GM19025 (cell line): Measurements from ENCODE around the gene FOXP4.

ENCODE experiments used
- ATAC-seq: cut with Tn5 transposase; IDR thresholded peaks from one replicate; pipeline ENCODE4 v1.9.1; 2021; ENCODE audit warnings: mild to moderate bottlenecking, low read depth, moderate library complexity; ENCODE audit not compliant: unreplicated experiment

Gene FOXP4

DNA sequence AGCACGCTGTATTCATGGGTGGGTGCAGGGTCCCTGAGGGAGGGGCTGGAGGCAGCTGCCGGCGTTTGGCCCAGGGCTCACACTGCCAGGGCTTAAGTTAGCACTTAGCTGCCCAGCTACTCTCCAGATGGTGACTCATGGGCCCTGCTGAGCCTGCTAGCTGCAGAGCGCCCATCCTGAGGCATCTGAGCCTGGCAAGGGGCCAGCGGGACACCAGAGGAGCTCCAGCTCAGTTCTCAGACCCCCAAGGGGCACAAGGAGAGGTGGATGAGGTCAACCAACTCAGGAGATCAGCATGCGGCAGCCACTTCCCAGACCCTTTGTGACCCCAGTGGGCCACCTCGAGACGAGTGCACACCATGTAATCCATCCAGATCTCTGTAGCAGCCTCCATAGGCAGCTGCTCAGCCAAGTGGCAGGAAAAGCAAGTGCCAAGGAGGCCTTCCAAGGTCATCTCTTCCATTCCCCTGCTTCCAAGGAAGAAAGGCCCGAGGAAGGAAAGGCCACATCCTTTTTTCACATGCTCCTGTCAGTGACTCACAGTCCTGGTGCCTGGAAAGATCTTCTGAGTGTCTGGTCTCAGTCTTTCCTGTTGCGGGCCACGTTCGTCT, 35.3 kb downstream of the FOXP4 start:
- ATAC-seq = no peak

- no peak for ATAC-seq
These were observed 36.4 kb downstream of the FOXP4 start for GRCh38 chr6:41582540-41582939.

GRCh38 chr6:41583565-41583964, 37.4 kb downstream of the FOXP4 start:
- no peak for ATAC-seq

DNA sequence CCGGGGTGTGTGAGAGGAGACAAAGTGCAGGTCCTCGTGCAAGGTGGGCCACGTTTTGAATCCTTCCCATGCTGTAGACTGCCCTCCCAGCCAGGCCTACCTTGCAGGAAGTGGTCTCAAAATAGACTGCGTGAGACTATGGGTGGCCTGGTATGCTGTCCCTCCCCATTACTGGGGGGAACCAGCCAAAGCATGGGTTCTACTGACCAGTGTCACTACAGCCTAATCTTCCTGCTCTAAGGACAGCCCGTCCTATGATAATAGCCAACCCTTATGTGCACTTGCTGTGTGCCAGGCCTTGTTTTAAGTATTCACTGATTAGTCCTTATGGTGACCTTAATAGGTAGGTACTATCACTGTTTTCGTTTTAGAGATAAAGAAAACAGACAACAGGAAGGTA, 38.0 kb downstream of the FOXP4 start:
- ATAC-seq = no peak

DNA sequence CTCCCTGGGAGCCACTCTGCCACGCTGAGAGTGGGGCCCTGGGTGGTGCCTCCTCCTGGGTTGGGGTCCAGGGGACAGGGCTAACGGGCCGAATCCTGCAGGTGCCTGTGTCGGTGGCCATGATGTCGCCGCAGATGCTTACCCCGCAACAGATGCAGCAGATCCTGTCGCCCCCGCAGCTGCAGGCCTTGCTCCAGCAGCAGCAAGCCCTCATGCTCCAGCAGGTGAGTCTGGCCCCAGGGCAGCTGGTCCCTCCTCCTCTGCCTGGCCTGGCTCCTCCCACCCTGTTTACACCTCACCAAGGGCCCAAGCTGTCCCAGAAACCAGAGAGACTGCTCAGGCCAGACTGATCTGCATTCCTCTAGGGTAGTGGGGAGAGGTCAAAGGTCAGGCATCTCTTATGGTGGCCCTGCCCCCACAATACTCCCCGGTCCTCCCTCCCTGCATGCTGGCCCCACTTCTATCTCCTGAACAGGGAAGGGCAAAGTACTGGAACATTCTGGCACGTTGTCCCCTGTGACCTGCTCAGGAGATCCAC, 38.6 kb downstream of the FOXP4 start:
- ATAC-seq = no peak

- ATAC-seq = no peak
These were observed 39.4 kb downstream of the FOXP4 start for GRCh38 chr6:41585605-41586004.

- no peak for ATAC-seq
These were observed 40.2 kb downstream of the FOXP4 start for GRCh38 chr6:41586252-41587007.

DNA sequence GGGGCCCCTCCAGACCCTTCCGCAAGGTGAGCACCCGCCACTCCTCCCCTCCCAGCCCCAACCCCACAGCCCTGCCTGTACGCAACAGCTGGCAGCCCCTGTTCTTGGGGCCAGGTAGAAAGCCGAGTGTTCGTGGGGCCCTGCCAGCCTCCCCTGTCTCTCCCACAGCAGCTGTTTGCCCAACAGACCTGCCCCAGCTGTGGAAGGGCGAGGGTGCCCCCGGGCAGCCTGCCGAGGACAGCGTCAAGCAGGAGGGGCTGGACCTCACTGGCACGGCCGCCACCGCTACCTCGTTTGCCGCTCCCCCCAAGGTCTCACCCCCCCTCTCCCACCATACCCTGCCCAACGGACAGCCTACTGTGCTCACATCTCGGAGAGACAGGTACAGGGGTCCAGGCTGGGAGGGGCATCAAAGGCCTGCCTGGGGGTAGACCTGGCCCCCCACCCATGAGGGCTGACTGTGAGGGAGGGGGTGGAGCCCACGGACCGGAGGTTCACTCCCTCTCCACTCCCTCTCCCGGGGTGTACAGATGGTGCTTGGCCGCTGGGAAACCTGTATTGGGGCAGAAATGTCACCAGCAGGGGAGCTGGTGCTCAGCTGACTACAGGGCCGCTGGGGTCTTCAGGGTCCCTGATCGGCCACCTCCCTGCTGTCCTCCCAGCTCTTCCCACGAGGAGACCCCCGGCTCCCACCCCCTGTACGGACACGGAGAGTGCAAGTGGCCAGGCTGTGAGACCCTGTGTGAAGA, 41.1 kb downstream of the FOXP4 start:
- no peak for ATAC-seq

DNA sequence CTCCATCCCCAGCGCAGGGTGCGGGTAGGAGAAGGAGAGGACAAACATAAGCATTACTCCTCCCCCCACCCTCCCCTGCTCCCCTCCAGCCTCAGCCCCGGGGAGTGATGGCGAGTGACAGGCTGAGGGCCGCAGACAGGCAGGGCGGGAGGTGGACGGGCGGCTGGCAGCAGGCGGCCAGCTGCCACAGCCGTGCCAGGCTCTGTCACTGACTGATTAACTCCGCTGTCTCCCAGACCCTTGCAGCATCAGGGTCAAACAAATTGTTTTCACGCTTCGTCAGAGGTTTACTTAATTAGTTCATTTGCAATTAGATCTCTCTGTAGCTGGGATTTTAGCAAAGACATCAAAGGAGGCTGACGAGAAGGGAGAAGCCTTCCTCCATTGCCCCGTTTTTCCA, 41.9 kb downstream of the FOXP4 start:
- ATAC-seq = no peak

DNA sequence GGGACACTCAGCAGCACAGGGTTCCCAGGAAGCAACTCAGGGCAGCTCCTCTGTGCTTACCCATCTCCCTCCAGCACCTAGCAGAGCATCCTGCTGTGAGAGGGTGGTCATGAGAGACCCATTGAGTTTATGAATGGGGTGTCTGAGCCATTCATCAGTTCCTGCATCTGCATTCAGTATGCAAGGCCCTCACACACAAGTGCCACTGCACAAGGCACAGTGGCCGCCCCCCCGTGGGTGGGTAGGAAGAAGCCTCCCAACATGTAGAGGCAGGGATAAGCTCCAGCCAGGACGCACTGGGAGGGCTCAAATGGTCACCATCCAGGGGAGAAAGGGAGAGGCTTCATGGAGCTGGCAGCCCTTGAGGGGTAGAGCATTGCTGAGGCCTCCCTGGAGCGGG, 43.0 kb downstream of the FOXP4 start:
- ATAC-seq = no peak

GRCh38 chr6:41589636-41590622, 43.7 kb downstream of the FOXP4 start:
- ATAC-seq = no peak

DNA sequence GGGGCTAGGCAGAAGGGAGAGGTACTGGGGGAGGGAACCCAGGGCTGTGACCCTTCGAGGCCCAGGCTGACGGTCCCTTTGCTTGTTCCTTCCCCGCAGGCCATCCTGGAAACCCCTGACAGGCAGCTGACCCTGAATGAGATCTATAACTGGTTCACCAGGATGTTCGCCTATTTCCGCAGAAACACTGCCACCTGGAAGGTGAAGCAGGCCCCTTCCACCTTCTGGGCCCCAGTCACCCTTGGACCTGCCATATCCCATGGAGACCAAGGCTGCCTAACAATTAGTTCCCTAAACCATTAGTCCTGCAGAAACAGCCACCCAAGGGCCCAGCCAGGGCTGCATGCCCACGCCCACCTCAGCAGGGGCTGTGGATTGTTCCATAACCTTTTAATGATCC, 44.9 kb downstream of the FOXP4 start:
- no peak for ATAC-seq

DNA sequence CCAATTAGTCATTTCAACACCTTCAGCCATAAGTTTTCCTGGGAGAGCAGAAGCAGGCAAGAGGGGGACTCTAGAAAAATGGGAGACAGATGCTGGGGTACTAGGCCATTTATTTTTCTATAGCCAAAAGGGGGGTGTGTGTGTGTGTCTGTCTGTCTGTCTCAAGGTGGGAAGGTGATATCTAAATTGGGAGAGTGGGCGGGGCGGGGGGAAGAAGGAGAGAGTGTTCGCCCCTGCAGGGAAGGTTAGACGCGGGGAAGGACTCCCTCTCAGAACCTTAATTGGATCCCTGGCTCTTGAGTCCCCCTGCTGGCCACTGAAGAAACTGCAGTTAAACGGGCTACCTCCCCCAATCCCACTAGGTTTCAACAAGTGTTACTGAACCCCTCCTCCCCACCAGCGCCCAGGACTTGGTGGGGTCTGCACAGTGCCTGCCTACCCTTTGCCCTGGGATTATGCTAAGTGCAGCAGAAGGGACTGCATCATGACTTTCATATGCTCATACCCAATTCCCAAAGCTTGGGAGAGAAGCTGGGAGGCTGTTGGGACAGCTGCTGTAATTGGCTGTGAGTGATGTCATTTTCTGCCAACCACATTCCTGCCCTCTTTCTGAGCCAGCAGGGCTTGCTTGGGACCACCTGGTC, 45.8 kb downstream of the FOXP4 start:
- no peak for ATAC-seq

- no peak for ATAC-seq
These were observed 47.2 kb downstream of the FOXP4 start for GRCh38 chr6:41593406-41593805.

DNA sequence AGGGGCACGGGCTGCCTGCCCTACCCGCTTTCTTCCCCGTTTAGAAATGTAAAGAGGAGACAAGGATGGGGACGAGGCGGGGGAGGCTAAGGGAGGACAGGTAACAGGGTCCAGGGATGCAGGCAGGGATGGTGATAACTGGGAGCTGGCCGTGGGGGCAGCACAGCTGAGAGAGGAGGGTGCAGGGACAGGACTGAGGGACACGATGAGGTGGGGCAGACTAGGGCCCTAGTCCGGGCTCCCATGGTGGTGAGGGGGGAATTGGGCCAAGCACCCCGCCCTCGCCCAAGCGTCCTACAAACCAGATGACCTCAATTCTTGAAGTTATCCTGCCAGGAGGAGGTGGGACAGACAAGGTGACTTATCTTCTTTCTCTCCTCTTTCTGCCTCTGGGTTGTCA, 47.7 kb downstream of the FOXP4 start:
- no peak for ATAC-seq

- no peak for ATAC-seq
These were observed 48.1 kb downstream of the FOXP4 start for GRCh38 chr6:41594326-41594725.

DNA sequence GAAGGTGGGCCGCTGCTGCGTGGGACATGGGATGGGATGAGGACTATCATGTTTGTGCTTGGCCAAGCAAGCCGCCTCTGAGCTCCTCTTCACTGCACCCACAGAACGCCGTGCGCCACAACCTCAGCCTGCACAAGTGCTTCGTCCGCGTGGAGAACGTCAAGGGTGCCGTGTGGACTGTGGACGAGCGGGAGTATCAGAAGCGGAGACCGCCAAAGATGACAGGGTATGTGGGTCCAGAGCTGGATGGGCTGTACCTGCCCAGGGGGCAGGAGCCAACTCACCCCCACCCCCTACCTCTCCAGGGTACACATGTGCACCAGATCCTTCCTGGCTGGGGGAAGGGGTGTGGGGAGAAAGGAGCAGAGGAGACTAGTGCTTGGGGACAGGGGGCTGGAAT, 48.6 kb downstream of the FOXP4 start:
- ATAC-seq = no peak

- ATAC-seq = no peak
These were observed 49.0 kb downstream of the FOXP4 start for GRCh38 chr6:41595166-41595565.

DNA sequence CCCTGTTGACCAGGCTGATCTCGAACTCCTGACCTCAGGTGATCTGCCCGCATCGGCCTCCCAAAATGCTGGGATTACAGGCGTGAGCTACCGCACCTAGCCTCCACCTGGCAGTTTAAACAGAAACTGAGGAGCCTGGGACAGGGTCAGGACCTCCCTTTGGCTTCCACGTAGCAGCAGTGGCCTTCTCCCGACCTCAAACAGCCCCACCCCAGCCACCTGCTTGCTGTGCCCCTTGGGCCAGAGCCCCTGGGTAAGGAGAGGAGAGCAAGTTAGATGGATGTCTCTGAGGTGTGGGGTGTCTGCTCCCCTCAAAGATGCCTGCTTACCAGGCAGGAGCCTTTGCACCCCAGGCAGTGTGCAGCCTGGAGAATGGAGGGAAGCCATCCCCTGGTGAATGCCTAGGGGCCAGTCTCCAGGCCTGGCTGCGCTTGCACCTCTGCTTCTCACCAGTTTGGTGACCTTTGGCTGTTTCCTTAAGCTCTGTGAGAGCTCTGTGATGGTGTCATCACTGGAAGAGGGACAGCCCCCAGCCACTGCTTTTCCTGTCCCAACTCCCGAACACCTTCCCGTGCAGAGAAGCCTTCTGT, 50.0 kb downstream of the FOXP4 start:
- no peak for ATAC-seq
